CD4-positive, alpha-beta T cell treated with Interleukin-1 beta for 1 hour (primary cell): Measurements from ENCODE around the gene RPA1.

Source experiments
- DNase-seq, 2 donors: peaks; one replicate each; pipeline ENCODE4 v3.0.0-alpha.2; 2020 to 2022

The RPA1 gene

GRCh38 chr17:1912146-1912545, 82.3 kb downstream of the RPA1 start:
- DNase-seq = no peak

- DNase-seq = no peak
These were observed 83.9 kb downstream of the RPA1 start for GRCh38 chr17:1913702-1914101.

GRCh38 chr17:1914661-1915083, 84.9 kb downstream of the RPA1 start:
- no peak for DNase-seq

- no peak for DNase-seq
These were observed 86.1 kb downstream of the RPA1 start for GRCh38 chr17:1915889-1916288.

GRCh38 chr17:1916316-1916715, 86.5 kb downstream of the RPA1 start:
- no peak for DNase-seq

- DNase-seq = no peak
These were observed 87.3 kb downstream of the RPA1 start for GRCh38 chr17:1916963-1917715.

- DNase-seq = no peak
These were observed 88.7 kb downstream of the RPA1 start for GRCh38 chr17:1918346-1919162.

- no peak for DNase-seq
These were observed 89.4 kb downstream of the RPA1 start for GRCh38 chr17:1919201-1919600.

GRCh38 chr17:1920948-1921351, 91.1 kb downstream of the RPA1 start:
- DNase-seq = no peak

GRCh38 chr17:1928976-1929375, 99.2 kb downstream of the RPA1 start:
- DNase-seq = no peak

GRCh38 chr17:1930337-1930645, 100.5 kb downstream of the RPA1 start:
- DNase-seq = no peak

GRCh38 chr17:1931844-1932579, 102.2 kb downstream of the RPA1 start:
- DNase-seq = no peak

- DNase-seq = no peak
These were observed 104.3 kb downstream of the RPA1 start for GRCh38 chr17:1933875-1934715.

GRCh38 chr17:1934901-1935300, 105.1 kb downstream of the RPA1 start:
- no peak for DNase-seq

GRCh38 chr17:1936766-1937165, 107.0 kb downstream of the RPA1 start:
- DNase-seq = no peak

- no peak for DNase-seq
These were observed 107.7 kb downstream of the RPA1 start for GRCh38 chr17:1937461-1937860.

- DNase-seq = no peak
These were observed 110.4 kb downstream of the RPA1 start for GRCh38 chr17:1939981-1940809.

- no peak for DNase-seq
These were observed 111.0 kb downstream of the RPA1 start for GRCh38 chr17:1940810-1941185.

GRCh38 chr17:1941272-1942065, 111.7 kb downstream of the RPA1 start:
- no peak for DNase-seq

GRCh38 chr17:1942066-1942365, 112.2 kb downstream of the RPA1 start:
- DNase-seq = no peak
